HG03442 (cell line): Measurements from ENCODE around the gene NYAP1.
"Not testable (repeated sequence)": the region's sequence is repeated elsewhere in the genome, so short reads cannot be mapped to it uniquely, and the experiment has no call there.

ENCODE experiments used
- ATAC-seq: cut with Tn5 transposase; IDR thresholded peaks from one replicate; pipeline ENCODE4 v1.9.1; 2021; ENCODE audit warnings: mild to moderate bottlenecking, moderate library complexity; ENCODE audit not compliant: unreplicated experiment

The NYAP1 gene

GRCh38 chr7:100509231-100509630 lies 25.5 kb downstream of the NYAP1 start:
- no peak for ATAC-seq

GRCh38 chr7:100510437-100511239 lies 26.9 kb downstream of the NYAP1 start:
- ATAC-seq = no peak

GRCh38 chr7:100513212-100513810 lies 29.6 kb downstream of the NYAP1 start:
- no peak for ATAC-seq

- no peak for ATAC-seq
Observed at GRCh38 chr7:100515072-100515532, 31.4 kb downstream of the NYAP1 start.

GRCh38 chr7:100516135-100516812 lies 32.5 kb downstream of the NYAP1 start:
- ATAC-seq = peak; percentile 52

- no peak for ATAC-seq
Observed at GRCh38 chr7:100517305-100517704, 33.6 kb downstream of the NYAP1 start.

- ATAC-seq = no peak
Observed at GRCh38 chr7:100519580-100519979, 35.9 kb downstream of the NYAP1 start.

- no peak for ATAC-seq
Observed at GRCh38 chr7:100520138-100520537, 36.4 kb downstream of the NYAP1 start.

- no peak for ATAC-seq
Observed at GRCh38 chr7:100521076-100521475, 37.3 kb downstream of the NYAP1 start.

GRCh38 chr7:100521909-100522593 lies 38.3 kb downstream of the NYAP1 start:
- not testable (repeated sequence) for ATAC-seq

GRCh38 chr7:100523192-100523591 lies 39.5 kb downstream of the NYAP1 start:
- ATAC-seq = not testable (repeated sequence)

GRCh38 chr7:100528108-100528866 lies 44.6 kb downstream of the NYAP1 start:
- not testable (repeated sequence) for ATAC-seq

- no peak for ATAC-seq
Observed at GRCh38 chr7:100532165-100533022, 48.7 kb downstream of the NYAP1 start.

- ATAC-seq = not testable (repeated sequence)
Observed at GRCh38 chr7:100535982-100536381, 52.3 kb downstream of the NYAP1 start.

GRCh38 chr7:100536695-100537094 lies 53.0 kb downstream of the NYAP1 start:
- ATAC-seq = not testable (repeated sequence)

- no peak for ATAC-seq
Observed at GRCh38 chr7:100538348-100538653, 54.6 kb downstream of the NYAP1 start.

GRCh38 chr7:100538654-100539435 lies 55.1 kb downstream of the NYAP1 start, which contains the start of gene AGFG2:
TSS of gene AGFG2 (plus strand) at chr7:100539203. CDS start at chr7:100539347, 144 bp downstream.
- peak; percentile 93 for ATAC-seq

- ATAC-seq = no peak
Observed at GRCh38 chr7:100539436-100540006, 55.8 kb downstream of the NYAP1 start.
